GM12872 (cell line): ENCODE data around the gene DDX10.

Source experiments
- TF ChIP-seq, protein P1 (sequence below): IDR thresholded peaks from 3 replicates; pipeline ENCODE4 v1.5.1; 2011; ENCODE audit warnings: low read depth, mild to moderate bottlenecking, low read length, moderate library complexity; ENCODE audit not compliant: insufficient read depth

DDX10 gene

DNA sequence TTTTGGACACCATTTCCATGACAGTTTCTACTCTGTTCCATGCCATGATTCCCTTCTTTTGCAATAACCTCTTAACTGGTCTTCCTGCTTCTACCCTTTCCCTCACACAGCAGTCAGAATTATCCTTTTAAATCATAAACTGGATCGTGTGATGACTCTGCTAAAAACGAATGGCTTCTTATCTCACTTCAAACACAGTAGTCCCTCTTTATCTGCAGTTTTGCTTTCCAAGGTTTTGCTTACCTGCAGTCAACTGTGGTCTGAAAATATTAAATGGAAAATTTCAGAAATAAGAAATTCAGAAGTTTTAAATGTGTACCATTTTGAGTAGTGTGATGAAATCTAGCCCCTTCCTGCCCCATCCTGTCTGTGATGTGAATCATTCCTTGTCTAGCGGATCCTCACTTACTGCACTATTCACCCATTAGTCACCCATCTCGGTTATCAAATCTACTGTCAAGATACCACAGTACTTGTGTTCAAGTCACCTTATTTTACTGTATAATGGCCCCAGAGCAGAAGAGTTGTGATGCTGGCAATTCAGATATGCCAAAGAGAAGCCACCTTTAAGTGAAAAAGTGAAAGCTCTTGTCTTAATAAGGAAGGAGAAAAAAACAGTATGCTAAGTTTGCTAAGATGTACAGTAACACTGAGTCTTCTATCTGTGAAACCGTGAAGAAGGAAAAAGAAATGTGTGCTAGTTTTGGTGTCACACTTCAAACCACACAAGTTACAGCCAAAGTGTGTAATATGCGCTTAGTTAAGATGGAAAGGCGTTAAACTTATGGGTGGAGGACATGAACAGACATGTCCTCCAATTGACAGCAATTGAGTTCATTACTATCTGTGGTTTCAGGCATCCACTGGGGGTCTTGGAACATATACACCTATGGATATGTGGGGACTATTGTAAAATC is 283.0 kb downstream of the DDX10 start:
- TF ChIP-seq, protein P1, sequence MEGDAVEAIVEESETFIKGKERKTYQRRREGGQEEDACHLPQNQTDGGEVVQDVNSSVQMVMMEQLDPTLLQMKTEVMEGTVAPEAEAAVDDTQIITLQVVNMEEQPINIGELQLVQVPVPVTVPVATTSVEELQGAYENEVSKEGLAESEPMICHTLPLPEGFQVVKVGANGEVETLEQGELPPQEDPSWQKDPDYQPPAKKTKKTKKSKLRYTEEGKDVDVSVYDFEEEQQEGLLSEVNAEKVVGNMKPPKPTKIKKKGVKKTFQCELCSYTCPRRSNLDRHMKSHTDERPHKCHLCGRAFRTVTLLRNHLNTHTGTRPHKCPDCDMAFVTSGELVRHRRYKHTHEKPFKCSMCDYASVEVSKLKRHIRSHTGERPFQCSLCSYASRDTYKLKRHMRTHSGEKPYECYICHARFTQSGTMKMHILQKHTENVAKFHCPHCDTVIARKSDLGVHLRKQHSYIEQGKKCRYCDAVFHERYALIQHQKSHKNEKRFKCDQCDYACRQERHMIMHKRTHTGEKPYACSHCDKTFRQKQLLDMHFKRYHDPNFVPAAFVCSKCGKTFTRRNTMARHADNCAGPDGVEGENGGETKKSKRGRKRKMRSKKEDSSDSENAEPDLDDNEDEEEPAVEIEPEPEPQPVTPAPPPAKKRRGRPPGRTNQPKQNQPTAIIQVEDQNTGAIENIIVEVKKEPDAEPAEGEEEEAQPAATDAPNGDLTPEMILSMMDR: no peak

DNA sequence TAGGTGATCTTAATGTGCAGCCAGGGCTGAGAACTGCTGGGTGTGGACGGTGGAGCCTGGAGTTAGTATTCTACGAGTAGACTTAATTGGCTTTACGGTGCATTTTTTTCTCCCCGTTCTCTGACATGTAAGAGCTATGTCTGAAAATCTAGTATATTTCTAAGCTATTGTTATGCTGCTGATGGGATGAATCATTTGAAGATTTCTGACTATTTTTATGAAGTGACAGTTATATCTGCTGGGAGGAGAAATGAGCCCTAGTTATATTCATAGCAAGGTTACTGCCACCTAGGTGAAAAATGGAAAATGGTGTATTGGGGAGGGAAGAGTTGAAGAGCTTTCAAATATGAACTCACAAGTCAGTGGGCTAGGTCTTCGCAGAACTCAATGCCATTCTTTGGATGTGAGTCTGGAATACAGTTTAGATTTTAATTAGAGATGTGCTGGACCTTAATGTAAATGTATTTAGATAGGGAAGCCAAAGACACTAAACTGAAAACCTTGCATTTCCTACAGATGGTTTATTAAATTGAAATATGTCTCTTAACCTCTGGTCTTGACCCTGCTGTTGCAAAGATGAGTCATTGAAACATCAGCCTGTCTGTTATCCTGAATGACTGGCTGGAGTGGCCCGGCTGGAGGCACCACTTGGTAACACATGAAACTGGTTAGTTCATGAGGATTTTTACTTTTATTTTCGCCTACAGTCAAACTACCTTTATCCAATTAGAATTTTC is 293.7 kb downstream of the DDX10 start:
- TF ChIP-seq, protein P1: no peak

DNA sequence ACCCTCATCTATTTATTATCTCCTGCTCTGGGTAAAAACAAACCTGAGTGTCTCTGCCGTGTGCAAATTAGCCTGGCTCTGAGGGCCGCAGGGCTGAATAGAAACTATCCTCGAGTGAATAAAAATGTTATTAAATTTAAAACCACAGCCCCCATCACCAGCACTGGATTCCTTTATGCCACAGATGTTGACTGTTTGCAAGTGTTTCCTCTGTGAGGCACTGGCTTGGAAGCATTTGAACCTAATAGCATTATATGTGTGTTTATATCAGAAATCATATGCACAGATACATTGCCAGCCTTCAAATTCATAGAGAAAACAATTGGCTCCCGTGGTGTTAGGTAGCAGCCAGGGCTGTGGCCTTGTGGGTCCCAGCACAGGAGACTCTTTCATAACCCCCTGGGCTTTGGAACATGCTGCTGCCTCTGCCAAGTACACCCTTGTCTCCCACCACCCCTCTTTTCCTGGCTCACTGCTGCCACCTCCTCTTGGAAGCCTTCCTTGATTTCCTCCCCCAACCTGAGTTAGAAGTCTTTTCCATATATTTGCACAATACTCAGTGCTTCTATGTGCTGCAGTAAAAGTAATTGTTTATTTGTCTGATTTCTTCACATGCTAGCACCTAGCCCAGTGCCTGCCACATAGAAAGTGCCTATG is 294.4 kb downstream of the DDX10 start:
- TF ChIP-seq, protein P1: no peak

DNA sequence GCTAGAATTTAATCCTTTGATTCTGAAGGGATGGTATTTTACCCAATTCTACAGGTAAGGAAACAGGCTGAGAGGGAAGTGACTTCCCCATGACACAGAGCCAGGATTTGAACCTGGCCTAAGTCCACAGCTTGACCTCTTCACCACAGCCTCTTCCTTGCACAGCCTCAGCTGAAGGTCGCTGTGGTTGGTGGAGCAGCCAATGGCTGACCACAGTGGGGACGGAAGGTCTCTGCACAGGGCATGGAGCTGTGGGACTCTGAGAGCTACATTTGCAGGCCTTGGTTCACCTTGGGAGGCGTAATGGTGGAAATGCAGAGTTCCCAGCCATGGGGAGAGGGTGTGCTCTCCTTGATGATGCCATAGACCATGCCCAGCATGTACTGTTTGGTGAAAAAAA is 295.0 kb downstream of the DDX10 start:
- TF ChIP-seq, protein P1: no peak

DNA sequence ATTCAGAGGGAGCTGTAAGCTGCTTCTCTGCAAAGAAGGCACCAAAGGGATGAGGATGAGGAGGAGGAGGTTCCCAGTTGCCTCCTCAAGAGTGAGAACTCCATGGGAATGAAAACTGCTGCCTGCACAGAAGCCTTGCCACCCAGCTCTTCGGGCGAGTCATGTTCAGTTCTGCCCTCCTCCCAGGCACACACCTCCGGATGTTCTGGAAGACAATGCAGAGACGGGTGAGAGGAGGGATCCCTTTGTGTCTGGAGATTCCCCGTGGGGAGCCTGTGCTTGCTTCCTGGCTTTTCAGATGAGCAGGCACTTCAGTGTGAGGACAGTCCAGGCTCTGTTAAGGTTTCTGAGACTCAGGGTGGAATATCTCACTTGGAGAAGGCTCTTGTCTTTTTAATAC is 295.6 kb downstream of the DDX10 start:
- TF ChIP-seq, protein P1: no peak

DNA sequence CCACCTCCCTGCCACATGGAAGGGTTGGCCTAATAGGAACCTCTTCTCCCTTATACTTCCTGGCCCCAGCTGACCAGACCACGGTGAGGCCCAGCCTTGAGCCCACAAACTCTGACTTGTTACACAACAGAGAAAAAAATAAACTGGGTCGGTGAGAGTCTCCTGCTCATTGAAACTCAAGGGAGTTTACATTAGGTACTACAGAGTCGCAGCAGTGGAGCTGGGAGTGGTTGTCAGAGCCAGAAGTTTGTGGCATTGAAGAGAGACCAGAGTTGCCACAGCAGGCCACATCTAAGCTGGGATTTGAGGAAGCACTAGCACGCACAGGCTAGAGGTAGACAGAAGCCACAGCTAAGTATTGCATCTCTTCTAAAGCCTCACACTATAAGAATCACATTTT is 296.2 kb downstream of the DDX10 start:
- TF ChIP-seq, protein P1: no peak

DNA sequence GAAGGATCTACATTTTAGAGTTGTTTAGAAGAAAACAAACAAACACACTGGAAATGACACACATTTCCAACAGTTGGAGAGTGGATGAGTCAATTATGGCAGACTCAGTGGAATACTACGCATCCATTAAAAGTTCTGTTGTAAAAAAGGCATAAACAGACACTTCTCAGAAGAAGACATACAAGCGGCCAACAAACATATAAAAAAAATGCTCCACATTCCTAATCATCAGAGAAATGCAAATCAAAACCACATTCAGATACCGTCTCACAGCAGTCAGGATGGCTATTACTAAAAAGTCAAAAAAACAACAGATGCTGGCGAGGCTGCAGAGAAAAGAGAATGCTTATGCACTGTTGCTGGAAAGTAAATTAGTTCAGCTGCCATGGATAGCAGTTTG is 298.2 kb downstream of the DDX10 start:
- TF ChIP-seq, protein P1: no peak
